ENCODE results near the gene AFF4. TPM values are rescaled to one million over a fixed set of nuclear protein-coding genes. Genes with fewer than 3 reads are reported as not detected.

Gene AFF4
- total and polyA plus RNA-seq, 12 donors = 9.7 to 158 (median 83.0) TPM

DNA sequence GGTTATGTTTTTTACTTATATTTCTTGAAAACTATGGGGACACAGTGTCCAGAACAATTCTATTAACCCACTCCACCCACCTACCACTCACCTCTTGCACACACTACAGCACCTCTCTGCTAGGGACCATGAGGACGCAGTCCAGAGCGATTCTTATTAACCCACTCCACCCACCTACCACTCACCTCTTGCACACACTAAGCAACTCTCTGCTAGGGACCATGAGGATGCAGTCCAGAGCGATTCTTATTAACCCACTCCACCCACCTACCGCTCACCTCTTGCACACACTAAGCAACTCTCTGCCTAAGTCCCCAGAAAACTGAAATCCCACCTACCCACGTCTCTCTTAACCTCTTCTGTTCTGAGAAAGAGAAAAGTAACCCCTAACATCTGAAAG lies 130.8 kb downstream of the AFF4 start:
- Histone ChIP-seq H3K27me3 (no peaks in the 10 kb centered on the region), H3K4me3 (no peak overlapping the region), H3K27ac (no peak overlapping the region), H3K36me3 (replicated peaks in 1 of 2) (no peaks in the 10 kb centered on the region), H3K9me3 (replicated peaks in 1 of 3) (no peaks in the 10 kb centered on the region), H3K4me1 (replicated peaks in 1 of 2) (peaks cover 6 to 7% of the 10 kb centered on the region in 2 donors)
- intact Hi-C loops (cut with DNase I) = loop anchor here in 1 of 2 donors (5.0 kb wide), 1 partner anchor 35 kb away; the partner anchor contains the start of genes GDF9 and UQCRQ
- no peak for DNase-seq
- TF ChIP-seq, protein P1, sequence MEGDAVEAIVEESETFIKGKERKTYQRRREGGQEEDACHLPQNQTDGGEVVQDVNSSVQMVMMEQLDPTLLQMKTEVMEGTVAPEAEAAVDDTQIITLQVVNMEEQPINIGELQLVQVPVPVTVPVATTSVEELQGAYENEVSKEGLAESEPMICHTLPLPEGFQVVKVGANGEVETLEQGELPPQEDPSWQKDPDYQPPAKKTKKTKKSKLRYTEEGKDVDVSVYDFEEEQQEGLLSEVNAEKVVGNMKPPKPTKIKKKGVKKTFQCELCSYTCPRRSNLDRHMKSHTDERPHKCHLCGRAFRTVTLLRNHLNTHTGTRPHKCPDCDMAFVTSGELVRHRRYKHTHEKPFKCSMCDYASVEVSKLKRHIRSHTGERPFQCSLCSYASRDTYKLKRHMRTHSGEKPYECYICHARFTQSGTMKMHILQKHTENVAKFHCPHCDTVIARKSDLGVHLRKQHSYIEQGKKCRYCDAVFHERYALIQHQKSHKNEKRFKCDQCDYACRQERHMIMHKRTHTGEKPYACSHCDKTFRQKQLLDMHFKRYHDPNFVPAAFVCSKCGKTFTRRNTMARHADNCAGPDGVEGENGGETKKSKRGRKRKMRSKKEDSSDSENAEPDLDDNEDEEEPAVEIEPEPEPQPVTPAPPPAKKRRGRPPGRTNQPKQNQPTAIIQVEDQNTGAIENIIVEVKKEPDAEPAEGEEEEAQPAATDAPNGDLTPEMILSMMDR (IDR thresholded peaks at IDR 0.05) = no peak
- no peak for TF ChIP-seq POLR2A (IDR thresholded peaks at IDR 0.05)
- 85 to 95% (median 88%) methylated on average over 5 of the region's 5 CpGs for WGBS, 4 donors

DNA sequence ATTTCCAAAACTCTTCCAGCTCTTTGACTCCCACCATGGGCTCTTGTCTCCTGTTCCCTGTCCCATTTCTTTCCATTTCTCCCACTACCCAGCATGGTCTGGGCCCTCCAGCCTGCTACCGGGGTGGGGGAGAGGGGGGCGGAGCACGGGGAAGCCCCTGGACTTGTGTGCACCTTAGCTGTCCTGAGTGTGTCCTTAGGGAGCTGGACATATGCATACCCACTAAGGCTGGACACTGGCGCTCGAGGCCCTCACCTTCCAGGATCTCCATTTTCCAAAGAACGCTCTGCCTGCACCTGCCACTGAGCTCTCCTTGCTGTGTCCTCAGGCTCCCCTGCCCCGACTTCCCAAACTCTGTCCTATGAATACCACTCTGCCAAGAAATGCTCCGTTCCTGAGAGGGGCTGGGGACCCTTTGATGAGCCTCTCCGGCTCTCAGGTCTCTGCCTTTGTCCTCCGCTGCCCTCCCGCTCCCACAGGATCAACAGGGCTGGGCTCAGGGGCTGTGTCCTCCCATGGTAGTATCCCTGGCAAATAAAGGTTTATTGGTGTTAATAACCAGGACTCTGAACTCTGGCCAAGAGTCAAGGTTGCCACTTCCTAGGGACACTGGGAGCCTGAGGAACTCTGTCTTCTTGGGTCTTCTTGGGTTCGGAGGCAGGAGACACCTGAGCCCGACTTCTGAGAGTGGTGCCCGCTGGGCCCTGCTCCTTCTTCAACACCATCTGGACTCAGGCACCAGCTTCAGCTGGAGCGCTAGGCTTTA lies 132.2 kb downstream of the AFF4 start:
- TF ChIP-seq, protein P1 (IDR thresholded peaks at IDR 0.05) = no peak
- no peak for TF ChIP-seq POLR2A (IDR thresholded peaks at IDR 0.05)
- H3K27me3 ChIP-seq = no peaks in the 10 kb centered on the region
- peak overlapping the region in 1 of 4 donors; percentile 81 for H3K4me3 ChIP-seq
- 81 to 95% (median 88%) methylated on average over 11 to 15 of the region's 15 CpGs for WGBS, 4 donors
- H3K36me3 ChIP-seq (replicated peaks in 1 of 2) = no peaks in the 10 kb centered on the region
- DNase-seq = no peak
- H3K9me3 ChIP-seq (replicated peaks in 1 of 3) = no peaks in the 10 kb centered on the region
- intact Hi-C loops (cut with DNase I) = loop anchor here in 1 of 2 donors (5.0 kb wide), 1 partner anchor 36 kb away; the partner anchor contains the start of genes GDF9 and UQCRQ
- peak overlapping the region in 1 of 5 donors; percentile 81 for H3K27ac ChIP-seq
- peaks cover 6 to 7% of the 10 kb centered on the region in 2 donors for H3K4me1 ChIP-seq (replicated peaks in 1 of 2)

DNA sequence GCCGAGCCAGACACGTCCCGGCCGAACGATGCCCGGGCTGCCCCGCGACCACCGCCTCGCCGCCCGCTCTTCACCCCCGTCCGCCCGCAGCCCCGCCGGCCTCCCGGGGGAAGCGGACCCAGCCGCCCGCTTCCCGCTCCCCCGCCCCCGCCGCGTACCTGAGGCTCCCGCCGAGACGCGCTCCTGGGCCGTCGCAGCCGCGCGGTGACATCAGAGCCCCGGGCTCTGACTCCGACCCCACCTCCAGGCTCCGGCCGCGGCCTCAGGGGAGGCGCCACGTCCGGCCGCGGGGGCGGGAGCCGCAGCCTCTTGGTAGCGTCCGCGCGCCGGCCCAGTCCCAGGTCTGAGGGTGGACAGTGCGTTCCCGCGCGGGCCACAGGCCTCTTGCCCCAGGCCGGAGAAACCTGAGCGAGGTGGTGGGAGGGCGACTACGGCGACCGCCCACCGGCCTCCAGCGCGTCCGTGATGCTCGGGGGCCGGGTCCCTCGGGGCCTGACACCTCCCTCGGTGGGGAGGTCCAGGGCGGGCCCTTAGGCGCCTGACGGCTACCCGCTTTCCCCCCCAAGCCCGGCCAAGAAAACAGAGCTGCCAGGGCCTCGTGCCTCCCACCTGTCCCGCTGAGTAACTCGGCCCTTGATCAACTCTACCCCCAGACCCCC lies 132.9 kb downstream of the AFF4 start, which contains the start of gene SHROOM1:
Gene SHROOM1, minus strand, starts transcription at position 212 of the 659 bp plus-strand sequence. CDS start 4,507 bp downstream, outside the sequence.
- TF ChIP-seq POLR2A (IDR thresholded peaks at IDR 0.05) = no peak
- TF ChIP-seq, protein P1 (IDR thresholded peaks at IDR 0.05) = no peak
- 5 to 42% (median 15%) methylated on average over 6 to 78 of the region's 78 CpGs for WGBS, 4 donors
- peak in 6 of 7 donors; percentile 45 to 59 (median 50) for DNase-seq
- Histone ChIP-seq H3K4me1 (replicated peaks in 1 of 2) (peaks cover 6 to 7% of the 10 kb centered on the region in 2 donors), H3K9me3 (replicated peaks in 1 of 3) (no peaks in the 10 kb centered on the region), H3K27me3 (no peaks in the 10 kb centered on the region), H3K36me3 (replicated peaks in 1 of 2) (no peaks in the 10 kb centered on the region), H3K4me3 (peak within 1 kb of the TSS in 3 of 4 donors; percentile 25 to 81 (median 50)), H3K27ac (peak within 1 kb of the TSS in 3 of 5 donors; percentile 50 to 81 (median 73))
- intact Hi-C loops (cut with DNase I) = loop anchor here in 1 of 2 donors (5.0 kb wide), 1 partner anchor 37 kb away; the partner anchor contains the start of genes GDF9 and UQCRQ
